ENCODE measurements around the gene KRT3.
"Not testable (repeated sequence)": the region's sequence is repeated elsewhere in the genome, so short reads cannot be mapped to it uniquely, and the experiment has no call there.

Gene KRT3

DNA sequence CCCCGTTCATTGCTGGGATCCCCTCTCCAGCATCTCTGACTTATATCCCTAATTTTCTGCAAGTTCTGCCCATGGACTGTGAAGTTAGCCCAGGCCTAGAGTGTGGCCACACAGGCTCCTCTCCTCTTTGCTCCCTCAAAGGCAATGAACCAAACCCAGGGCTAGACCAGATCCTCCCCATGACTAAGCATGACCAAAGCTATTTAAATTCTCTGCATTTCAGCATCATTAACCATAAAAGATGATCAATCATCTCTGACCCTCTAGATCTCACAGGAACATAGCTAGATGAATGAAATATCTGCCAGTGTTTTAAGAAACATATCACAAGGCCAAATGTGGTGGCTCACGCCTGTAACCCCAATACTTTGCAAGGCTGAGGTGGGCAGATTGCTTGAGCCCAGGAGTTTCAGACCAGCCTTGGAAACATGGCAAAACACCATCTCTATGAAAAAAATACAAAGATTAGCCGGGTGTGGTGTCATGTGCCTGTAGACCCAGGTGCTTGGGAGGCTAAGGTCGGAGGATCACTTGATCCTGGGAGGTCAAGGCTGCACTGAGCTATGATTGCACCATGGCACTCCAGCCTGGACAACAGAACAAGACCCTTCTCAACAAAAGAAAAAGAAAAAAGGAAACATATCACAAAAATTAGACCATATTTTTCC is 2.2 kb upstream of the KRT3 start:
- DNase-seq (ENCODE audit: low spot score) = no peak

DNA sequence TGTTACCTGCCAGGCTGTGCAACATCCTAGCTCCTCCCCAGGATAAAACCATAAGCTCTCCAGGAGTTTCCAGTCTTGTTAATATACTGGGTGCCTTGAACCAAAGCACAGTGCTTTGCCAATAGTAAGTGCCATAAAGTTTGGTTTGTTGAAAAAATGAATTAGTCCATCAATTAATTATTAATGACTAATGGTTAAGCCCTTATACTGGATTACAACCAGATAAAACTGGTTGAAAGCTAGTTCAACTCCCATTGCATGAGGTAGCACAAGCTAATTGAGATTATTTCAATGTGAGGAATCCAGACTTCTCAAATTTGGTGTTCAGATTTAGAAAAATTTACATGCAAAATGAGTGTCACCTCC is 1.6 kb upstream of the KRT3 start:
- no peak for DNase-seq (ENCODE audit: low spot score)

- DNase-seq (ENCODE audit: low spot score) = no peak
Observed at GRCh38 chr12:52796839-52797528, 1.1 kb upstream of the KRT3 start.

GRCh38 chr12:52796429-52796794 is 495 bp upstream of the KRT3 start:
- DNase-seq (ENCODE audit: low spot score) = no peak

- DNase-seq (ENCODE audit: low spot score) = not testable (repeated sequence)
Observed at GRCh38 chr12:52795332-52795674, 614 bp downstream of the KRT3 start.

GRCh38 chr12:52794479-52795331 is 1.2 kb downstream of the KRT3 start:
- no peak for DNase-seq (ENCODE audit: low spot score)

- DNase-seq (ENCODE audit: low spot score) = no peak
Observed at GRCh38 chr12:52792185-52793029, 3.5 kb downstream of the KRT3 start.

- DNase-seq (ENCODE audit: low spot score) = no peak
Observed at GRCh38 chr12:52791271-52792184, 4.4 kb downstream of the KRT3 start.

- DNase-seq (ENCODE audit: low spot score) = no peak
Observed at GRCh38 chr12:52790427-52791270, 5.3 kb downstream of the KRT3 start.

DNA sequence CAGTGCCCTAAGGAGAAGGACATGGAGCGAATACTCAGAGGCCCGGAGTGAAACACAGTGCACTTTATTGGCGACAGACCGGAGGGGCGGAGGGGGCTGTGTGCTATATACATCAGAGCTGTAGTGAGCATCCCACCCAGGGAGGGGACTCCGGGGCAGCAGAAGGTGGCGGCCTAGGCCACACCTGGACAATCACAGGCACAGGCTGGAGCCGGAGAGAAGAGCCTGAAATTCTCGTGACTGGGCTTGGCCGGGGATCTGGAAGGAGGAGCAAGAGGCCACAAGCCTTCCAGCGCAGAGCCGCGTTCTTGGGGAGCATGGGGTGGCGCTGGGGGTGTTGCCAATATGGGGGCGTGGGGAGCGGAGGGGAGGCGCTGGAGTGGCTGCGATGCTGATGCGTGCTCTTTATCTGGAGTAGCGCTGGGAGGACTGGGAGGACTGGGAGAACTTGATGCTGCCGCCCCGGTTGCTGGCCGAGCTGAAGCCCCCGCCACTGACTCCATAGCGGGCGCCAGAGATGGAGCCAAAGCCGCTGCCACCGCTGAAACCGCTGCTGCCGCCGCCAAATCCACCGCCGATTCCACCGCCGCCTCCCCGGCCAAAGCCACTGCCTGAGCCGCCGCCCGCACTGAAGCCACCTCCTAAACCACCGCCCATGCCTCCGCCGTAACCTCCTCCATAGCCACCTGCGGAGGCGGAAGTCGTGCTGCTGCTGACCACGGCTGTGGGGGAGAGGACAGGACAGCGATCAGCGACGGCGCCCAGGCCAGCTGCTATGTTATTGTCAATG is 6.1 kb downstream of the KRT3 start:
- DNase-seq (ENCODE audit: low spot score) = no peak

GRCh38 chr12:52788876-52789636 is 6.9 kb downstream of the KRT3 start:
- no peak for DNase-seq (ENCODE audit: low spot score)

- DNase-seq (ENCODE audit: low spot score) = no peak
Observed at GRCh38 chr12:52788192-52788875, 7.6 kb downstream of the KRT3 start.

DNA sequence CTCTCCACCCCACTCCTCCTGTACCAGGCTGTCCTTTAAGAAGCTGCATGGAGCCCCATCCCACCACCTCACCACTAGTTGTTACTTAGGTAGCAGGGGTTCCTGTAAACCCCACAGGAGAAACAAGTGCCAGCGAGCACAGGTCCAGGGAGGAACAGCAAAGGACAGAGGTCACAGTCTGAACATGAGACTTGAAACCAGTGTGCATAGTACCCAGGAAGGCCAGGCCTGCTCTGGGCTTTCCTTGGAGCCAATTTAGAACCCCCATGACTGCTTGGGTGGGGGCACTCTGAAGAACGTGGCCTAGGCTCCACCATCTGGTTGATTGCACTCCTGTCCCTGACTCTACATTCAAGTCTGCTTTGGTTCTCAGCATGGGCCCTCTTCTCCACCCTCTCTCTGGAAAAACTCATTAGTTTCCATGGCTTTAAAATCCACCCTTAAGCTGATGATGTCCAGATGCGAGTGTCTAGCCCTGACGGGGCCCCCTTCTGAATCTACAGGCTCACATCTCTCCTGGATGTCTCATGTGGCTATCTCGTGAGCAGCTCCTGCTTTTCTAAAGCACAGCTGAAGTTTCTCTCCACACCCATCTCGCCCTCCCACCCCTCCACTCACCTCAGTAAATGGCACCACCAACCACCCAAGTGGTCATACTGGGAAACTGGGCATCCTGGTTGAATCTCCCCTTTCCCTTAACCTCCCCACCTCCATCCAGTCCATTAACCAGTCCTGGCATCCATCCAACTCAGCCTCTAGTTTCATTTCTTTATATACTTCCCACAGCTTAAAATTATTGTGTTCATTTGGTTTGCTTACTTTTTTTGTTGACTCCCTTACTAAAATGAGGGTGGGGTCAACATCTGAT is 8.4 kb downstream of the KRT3 start:
- DNase-seq (ENCODE audit: low spot score) = no peak

DNA sequence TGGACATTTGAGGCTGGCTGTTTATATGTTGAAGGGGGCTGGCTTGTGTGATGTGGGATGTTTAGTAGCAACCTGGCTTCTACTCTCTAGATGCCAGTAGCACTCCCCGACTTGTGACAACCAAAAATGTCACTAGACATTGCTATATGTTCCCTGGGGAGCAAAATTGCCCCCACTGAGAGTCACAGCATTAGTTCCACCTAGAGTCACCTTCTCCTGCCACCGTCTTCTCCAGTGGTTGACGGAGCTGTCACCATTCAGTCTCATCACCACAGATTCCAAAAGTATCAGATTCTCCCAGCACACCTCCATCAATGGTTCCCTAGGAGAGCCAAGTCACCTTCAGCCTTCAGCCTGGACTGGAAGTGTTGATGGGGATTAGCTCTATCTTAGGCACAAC is 11.0 kb downstream of the KRT3 start:
- DNase-seq (ENCODE audit: low spot score) = no peak

- DNase-seq (ENCODE audit: low spot score) = no peak
Observed at GRCh38 chr12:52783563-52784316, 12.2 kb downstream of the KRT3 start.

DNA sequence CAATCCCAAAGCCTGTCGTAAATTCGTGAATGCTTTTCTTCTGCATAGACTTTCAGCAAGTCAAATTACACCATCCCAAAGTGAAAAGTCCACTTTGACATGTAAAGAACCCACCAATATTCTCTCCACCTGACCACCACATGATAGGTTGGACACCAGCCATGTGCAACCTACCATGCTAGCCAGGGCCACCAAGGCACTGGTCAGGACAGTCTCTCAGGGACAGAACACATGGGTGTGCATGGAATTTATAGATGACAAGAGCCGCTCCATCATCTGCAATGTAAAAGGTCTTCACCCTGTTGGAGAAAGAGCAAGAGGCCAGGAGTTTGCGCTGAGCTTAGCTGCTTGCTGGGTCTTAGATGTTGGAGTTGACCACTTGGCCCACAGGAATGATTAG is 13.4 kb downstream of the KRT3 start:
- no peak for DNase-seq (ENCODE audit: low spot score)
